T-cell (primary cell): ENCODE results near the gene RPRD2. TPM values are rescaled to one million over a fixed set of nuclear protein-coding genes. Genes with fewer than 3 reads are reported as not detected.

Experiments
- ATAC-seq, 4 experiments: fragments of 200-7000 bp in 3 of 4; fragments of 150-1000 bp in 1 of 4; cut with Tn5 transposase; replicated peaks in 1 of 4; 1 replicate in 3 of 4; 2 replicates in 1 of 4; pipeline ENCODE4 v1.10.0; 2021; ENCODE audit warnings: moderate library complexity in 3 of 4, mild to moderate bottlenecking in 2 of 4, moderate number of reproducible peaks in 1 of 4
- CTCF ChIA-PET, 2 donors: fragments of 300-600 bp; sonication (Branson Sonifier 250); formaldehyde crosslinking; loops; one replicate each; lab custom pipeline; 2022; ENCODE audit warnings: antibody characterized with exemption in 2 of 2; lab: Charles Lee
- POLR2A ChIA-PET, 2 donors: fragments of 300-600 bp; sonication (Branson Sonifier 250); formaldehyde crosslinking; loops; one replicate each; lab custom pipeline; 2022; ENCODE audit warnings: antibody characterized with exemption in 2 of 2; lab: Charles Lee
- DNase-seq, 35 experiments: peaks; one replicate each; pipeline versions ENCODE4 v3.0.0 to v3.0.0-alpha.2; 2013 to 2023
- H3K27ac ChIP-seq: one replicate; pipeline ENCODE4 v1.5.1; 2013; ENCODE audit warnings: low read length
- H3K27me3 ChIP-seq, 2 experiments: replicated peaks in 1 of 2; 1 replicate in 1 of 2; 2 replicates in 1 of 2; pipeline versions ENCODE4 v1.6.1 to v1.7.0; 2013; ENCODE audit warnings: low read length in 1 of 2, mixed read lengths in 1 of 2; ENCODE audit not compliant: control insufficient read depth in 2 of 2, insufficient read depth in 2 of 2; ENCODE audit errors: extremely low read depth in 1 of 2
- H3K36me3 ChIP-seq, 2 donors: 1 replicate in 1 of 2; 2 replicates in 1 of 2; pipeline versions ENCODE4 v1.6.1 to v1.7.0; 2013; ENCODE audit warnings: low read length in 1 of 2; ENCODE audit not compliant: control insufficient read depth in 2 of 2, insufficient read depth in 1 of 2; ENCODE audit errors: extremely low read depth in 1 of 2
- H3K4me1 ChIP-seq, 2 experiments: 1 replicate in 1 of 2; 2 replicates in 1 of 2; pipeline versions ENCODE4 v1.6.1 to v1.7.0; 2013; ENCODE audit warnings: low read length in 2 of 2, mixed read lengths in 1 of 2; ENCODE audit not compliant: insufficient read depth in 2 of 2, control insufficient read depth in 1 of 2; ENCODE audit errors: extremely low read depth in 1 of 2
- H3K4me3 ChIP-seq, 2 donors: 1 replicate in 1 of 2; 2 replicates in 1 of 2; pipeline versions ENCODE4 v1.5.1 to v1.7.0; 2013; ENCODE audit warnings: mild to moderate bottlenecking in 2 of 2, low read length in 1 of 2, moderate library complexity in 1 of 2; ENCODE audit not compliant: control insufficient read depth in 1 of 2; ENCODE audit errors: extremely low read depth in 1 of 2
- H3K9me3 ChIP-seq: 2 replicates; pipeline ENCODE4 v1.7.0; 2013
- H3K27ac Mint-ChIP-seq, 2 donors: one replicate each; pipeline ENCODE4 v1.8.0; 2020 to 2021; ENCODE audit warnings: mild to moderate bottlenecking in 2 of 2, mixed read lengths in 2 of 2
- H3K27me3 Mint-ChIP-seq, 2 donors: one replicate each; pipeline ENCODE4 v1.8.0; 2021 to 2022; ENCODE audit warnings: mixed read lengths in 2 of 2
- H3K36me3 Mint-ChIP-seq: one replicate; pipeline ENCODE4 v1.8.0; 2021; ENCODE audit warnings: mixed read lengths
- H3K4me1 Mint-ChIP-seq, 3 donors: one replicate each; pipeline ENCODE4 v1.8.0; 2020 to 2022; ENCODE audit warnings: mixed read lengths in 3 of 3, mild to moderate bottlenecking in 1 of 3
- H3K4me3 Mint-ChIP-seq, 3 donors: one replicate each; pipeline ENCODE4 v1.8.0; 2020 to 2022; ENCODE audit warnings: mild to moderate bottlenecking in 3 of 3, mixed read lengths in 3 of 3, moderate library complexity in 3 of 3
- H3K9me3 Mint-ChIP-seq, 3 donors: one replicate each; pipeline ENCODE4 v1.8.0; 2020 to 2022; ENCODE audit warnings: mixed read lengths in 3 of 3
- WGBS: methylation state at CpG from one replicate; pipeline ENCODE4 v1.1.5; 2013; ENCODE audit warnings: missing lambda C conversion rate; ENCODE audit not compliant: insufficient coverage; 5-methylcytosine and 5-hydroxymethylcytosine counted together
- total RNA-seq, 35 experiments: library from RNA in 6 of 35; stranded (reverse) in 6 of 35; fragments of 120-200 nt in 1 of 35; gene quantifications; one replicate each; pipeline versions ENCODE4 v1.2.1 to v1.2.4 and lab custom pipeline; 2013 to 2026

RPRD2 gene
- total RNA-seq, 5 donors from 2014 or later (not counting 1 experiment from before 2014, with no cell fraction given) = 44.2 to 50.6 (median 46.7) TPM

GRCh38 chr1:150366416-150367296, 2.7 kb downstream of the RPRD2 start:
- Histone ChIP-seq H3K4me1 (peaks cover 13 to 32% of the 10 kb centered on the region in 2 experiments), H3K36me3 (no peaks in the 10 kb centered on the region), H3K9me3 (no peaks in the 10 kb centered on the region), H3K27me3 (no peaks in the 10 kb centered on the region), H3K4me3 (peak overlapping the region; percentile 97 to 100), H3K27ac (peak overlapping the region; percentile 96)
- no peak for ATAC-seq
- CTCF ChIA-PET = no interaction called here
- peak in 1 of 35 experiments; percentile 19 for DNase-seq
- no peaks in the 10 kb centered on the region for H3K27me3 Mint-ChIP-seq
- POLR2A ChIA-PET = interaction anchor here in 1 of 2 donors (0.7 kb wide), 1 partner anchor 11 kb away, joined by 3 read pairs; no protein-coding TSS in a partner anchor
- H3K9me3 Mint-ChIP-seq = no peaks in the 10 kb centered on the region
- WGBS = 0% methylated on average over 1 of the region's 12 CpGs
- H3K4me3 Mint-ChIP-seq = peak overlapping the region; percentile 97 to 100 (median 98)
- H3K27ac Mint-ChIP-seq = peak overlapping the region; percentile 97 to 99
- peaks cover 49 to 67% (median 57%) of the 10 kb centered on the region in 3 donors for H3K4me1 Mint-ChIP-seq
- peaks cover 5% of the 10 kb centered on the region for H3K36me3 Mint-ChIP-seq

DNA sequence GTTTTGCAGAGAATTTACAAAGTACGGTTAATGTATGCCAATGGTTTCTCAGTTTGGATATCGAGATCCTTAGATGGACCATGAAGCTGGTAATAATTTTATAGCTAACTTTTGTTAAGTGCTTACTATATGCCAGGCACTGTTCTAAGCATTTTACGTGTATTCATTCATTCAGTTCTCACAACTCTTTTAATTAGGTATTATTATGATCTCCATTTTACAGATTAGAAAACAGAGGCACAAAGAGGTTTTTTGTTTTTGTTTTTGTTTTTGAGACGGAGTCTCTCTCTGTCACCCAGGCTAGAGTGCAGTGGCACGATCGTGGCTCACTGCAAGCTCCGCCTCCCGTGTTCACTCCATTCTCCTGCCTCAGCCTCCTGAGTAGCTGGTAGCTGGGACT, 7.2 kb downstream of the RPRD2 start:
- Histone ChIP-seq H3K4me3 (no peak overlapping the region), H3K9me3 (no peaks in the 10 kb centered on the region), H3K27ac (no peak overlapping the region), H3K4me1 (peaks cover 22 to 40% of the 10 kb centered on the region in 2 experiments), H3K36me3 (peaks cover 0 to 3% of the 10 kb centered on the region in 2 donors), H3K27me3 (no peaks in the 10 kb centered on the region)
- no CpG with 5 or more reads among the region's 8 CpGs for WGBS
- ChIA-PET POLR2A (interaction anchor here (0.7 to 1.5 kb wide), 2 partner anchors 8 to 14 kb away, joined by 3 to 5 read pairs; partner anchors contain the start of gene RPRD2 (in 1 of the 2)), CTCF (interaction anchor here (0.6 to 1.3 kb wide), 4 partner anchors 9 to 930 kb away, joined by 3 to 5 read pairs (median 3); no protein-coding TSS in a partner anchor)
- Mint-ChIP-seq H3K4me3 (peak overlapping the region in 2 of 3 donors; percentile 9 to 34), H3K4me1 (peaks cover 80 to 85% (median 81%) of the 10 kb centered on the region in 3 donors), H3K27me3 (no peaks in the 10 kb centered on the region), H3K9me3 (no peaks in the 10 kb centered on the region), H3K36me3 (peaks cover 12% of the 10 kb centered on the region), H3K27ac (no peak overlapping the region)
- ATAC-seq = no peak
- no peak for DNase-seq

DNA sequence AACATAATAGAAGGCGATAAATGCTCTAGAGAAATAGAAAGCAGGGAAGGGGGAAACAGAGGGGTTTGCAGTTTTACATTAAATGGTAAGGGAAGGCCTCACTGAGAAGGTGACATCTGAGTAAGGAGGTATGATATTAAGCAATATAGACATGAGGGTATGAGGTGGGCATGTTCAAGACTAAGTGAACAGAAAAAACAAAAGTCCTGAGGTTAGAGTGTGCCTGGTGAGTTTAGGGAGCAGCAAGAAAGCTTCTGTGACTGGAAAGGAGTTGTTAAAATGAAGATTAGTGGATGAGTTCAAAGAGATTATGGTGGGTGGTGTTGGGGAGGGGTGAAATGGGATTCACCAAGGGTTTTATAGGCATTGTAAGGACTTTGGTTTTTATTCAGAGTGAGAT, 8.6 kb downstream of the RPRD2 start:
- H3K4me1 ChIP-seq = peaks cover 10 to 39% of the 10 kb centered on the region in 2 experiments
- no CpG with 5 or more reads among the region's 1 CpG for WGBS
- no peak overlapping the region for H3K4me3 ChIP-seq
- H3K27ac ChIP-seq = no peak overlapping the region
- Mint-ChIP-seq H3K27me3 (no peaks in the 10 kb centered on the region), H3K36me3 (peaks cover 12% of the 10 kb centered on the region), H3K27ac (peak overlapping the region in 1 of 2 donors; percentile 24), H3K4me3 (peak overlapping the region in 2 of 3 donors; percentile 34 to 41), H3K4me1 (peaks cover 79% of the 10 kb centered on the region in 3 donors), H3K9me3 (no peaks in the 10 kb centered on the region)
- H3K36me3 ChIP-seq = peaks cover 0 to 3% of the 10 kb centered on the region in 2 donors
- no peaks in the 10 kb centered on the region for H3K9me3 ChIP-seq
- no peaks in the 10 kb centered on the region for H3K27me3 ChIP-seq
- DNase-seq = no peak
- ChIA-PET POLR2A (interaction anchor here in 1 of 2 donors (0.9 kb wide), 1 partner anchor 26 kb away, joined by 3 read pairs; no protein-coding TSS in a partner anchor), CTCF (interaction anchor here in 1 of 2 donors (0.6 to 0.9 kb wide), 2 partner anchors 10 to 25 kb away, joined by 3 read pairs; no protein-coding TSS in a partner anchor)
- no peak for ATAC-seq

DNA sequence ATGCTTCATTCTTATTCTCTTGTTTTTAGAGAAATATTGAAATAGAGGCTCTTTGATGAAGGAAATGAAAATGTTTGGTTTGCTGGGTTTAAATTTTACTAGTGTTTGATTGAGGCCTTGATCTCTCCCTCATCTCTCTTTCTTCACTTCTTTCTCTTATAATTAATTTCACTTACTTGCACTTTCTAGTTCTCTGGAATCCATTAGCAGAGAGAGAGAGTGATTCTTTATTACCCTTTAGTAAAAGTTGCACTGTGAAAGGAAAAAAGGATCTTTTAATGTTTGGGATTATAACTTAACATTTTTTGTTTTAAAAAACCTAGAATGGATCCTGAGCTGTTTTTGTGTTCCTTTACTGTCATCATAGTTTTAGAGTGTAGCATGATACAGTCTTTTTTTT, 12.2 kb downstream of the RPRD2 start:
- Mint-ChIP-seq H3K4me3 (no peak overlapping the region), H3K27me3 (no peaks in the 10 kb centered on the region), H3K4me1 (peaks cover 64 to 72% (median 69%) of the 10 kb centered on the region in 3 donors), H3K9me3 (no peaks in the 10 kb centered on the region), H3K27ac (no peak overlapping the region), H3K36me3 (peaks cover 10% of the 10 kb centered on the region)
- Histone ChIP-seq H3K27me3 (no peaks in the 10 kb centered on the region), H3K36me3 (peaks cover 3 to 5% of the 10 kb centered on the region in 2 donors), H3K4me3 (no peak overlapping the region), H3K27ac (no peak overlapping the region), H3K9me3 (no peaks in the 10 kb centered on the region), H3K4me1 (peaks cover 9 to 17% of the 10 kb centered on the region in 2 experiments)
- POLR2A ChIA-PET = interaction anchor here (0.6 kb wide), 2 partner anchors 13 to 247 kb away, joined by 3 read pairs; partner anchors contain the start of gene RPRD2 (in 1 of the 2)
- CTCF ChIA-PET = interaction anchor here (0.5 to 0.7 kb wide), 4 partner anchors 8 to 114 kb away, joined by 3 to 4 read pairs (median 4); no protein-coding TSS in a partner anchor
- ATAC-seq (no peak), DNase-seq (no peak)

- Histone ChIP-seq H3K4me1 (peaks cover 0 to 29% of the 10 kb centered on the region in 2 experiments), H3K27ac (no peak overlapping the region), H3K27me3 (no peaks in the 10 kb centered on the region), H3K36me3 (peaks cover 5% of the 10 kb centered on the region in 2 donors), H3K9me3 (no peaks in the 10 kb centered on the region), H3K4me3 (no peak overlapping the region)
- Mint-ChIP-seq H3K4me3 (no peak overlapping the region), H3K36me3 (peaks cover 11% of the 10 kb centered on the region), H3K27ac (no peak overlapping the region), H3K27me3 (no peaks in the 10 kb centered on the region), H3K9me3 (no peaks in the 10 kb centered on the region), H3K4me1 (peaks cover 51 to 67% (median 61%) of the 10 kb centered on the region in 3 donors)
- ChIA-PET POLR2A (interaction anchor here in 1 of 2 donors (0.7 kb wide), 1 partner anchor 9 kb away, joined by 4 read pairs; no protein-coding TSS in a partner anchor), CTCF (interaction anchor here in 1 of 2 donors (0.6 kb wide), 1 partner anchor 7 kb away, joined by 3 read pairs; no protein-coding TSS in a partner anchor)
- DNase-seq (no peak), ATAC-seq (no peak)
- WGBS = 100% methylated on average over 1 of the region's 3 CpGs
Observed at GRCh38 chr1:150383631-150384324, 19.8 kb downstream of the RPRD2 start.
